HL-60 (cell line): ENCODE measurements around the gene NRXN3.

Experiments used
- GABPA ChIP-seq: IDR thresholded peaks from 2 replicates; pipeline ENCODE4 v1.6.1; 2012; ENCODE audit warnings: low read depth
- POLR2AphosphoS5 ChIP-seq: IDR thresholded peaks from 2 replicates; pipeline ENCODE4 v1.6.1; 2012; ENCODE audit warnings: low read depth
- SPI1 ChIP-seq: IDR thresholded peaks from 2 replicates; pipeline ENCODE4 v1.6.1; 2012; ENCODE audit warnings: low read depth, mild to moderate bottlenecking, borderline replicate concordance
- TF ChIP-seq, protein P1 (sequence below): IDR thresholded peaks from one replicate; pipeline ENCODE4 v1.5.1; 2011; ENCODE audit warnings: low read length, control low read depth, inconsistent platforms; ENCODE audit not compliant: insufficient read depth
- TF ChIP-seq, protein P2 (sequence below): IDR thresholded peaks from 2 replicates; pipeline ENCODE4 v1.6.1; 2012; ENCODE audit warnings: low read depth; ENCODE audit not compliant: insufficient replicate concordance

DNA sequence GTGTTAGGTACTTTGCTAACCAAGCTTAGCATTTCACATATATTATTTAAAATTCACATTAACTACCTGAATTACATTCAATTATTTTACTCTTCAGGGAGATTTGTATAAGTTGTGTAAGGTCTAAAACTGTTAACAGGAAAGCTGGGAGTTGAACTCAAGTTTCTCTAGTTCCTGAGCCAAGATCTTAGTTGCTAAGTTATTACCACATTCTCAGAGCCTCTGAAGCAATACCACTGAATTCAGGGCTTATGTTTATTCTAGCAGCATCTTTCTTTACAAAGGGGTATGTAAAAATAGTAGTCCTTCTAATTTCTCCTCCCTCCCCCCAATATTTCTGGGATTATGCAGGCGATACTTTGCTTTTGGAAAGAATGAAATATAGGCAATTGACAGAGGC lies 1254.3 kb downstream of the NRXN3 start:
- TF ChIP-seq, protein P1, sequence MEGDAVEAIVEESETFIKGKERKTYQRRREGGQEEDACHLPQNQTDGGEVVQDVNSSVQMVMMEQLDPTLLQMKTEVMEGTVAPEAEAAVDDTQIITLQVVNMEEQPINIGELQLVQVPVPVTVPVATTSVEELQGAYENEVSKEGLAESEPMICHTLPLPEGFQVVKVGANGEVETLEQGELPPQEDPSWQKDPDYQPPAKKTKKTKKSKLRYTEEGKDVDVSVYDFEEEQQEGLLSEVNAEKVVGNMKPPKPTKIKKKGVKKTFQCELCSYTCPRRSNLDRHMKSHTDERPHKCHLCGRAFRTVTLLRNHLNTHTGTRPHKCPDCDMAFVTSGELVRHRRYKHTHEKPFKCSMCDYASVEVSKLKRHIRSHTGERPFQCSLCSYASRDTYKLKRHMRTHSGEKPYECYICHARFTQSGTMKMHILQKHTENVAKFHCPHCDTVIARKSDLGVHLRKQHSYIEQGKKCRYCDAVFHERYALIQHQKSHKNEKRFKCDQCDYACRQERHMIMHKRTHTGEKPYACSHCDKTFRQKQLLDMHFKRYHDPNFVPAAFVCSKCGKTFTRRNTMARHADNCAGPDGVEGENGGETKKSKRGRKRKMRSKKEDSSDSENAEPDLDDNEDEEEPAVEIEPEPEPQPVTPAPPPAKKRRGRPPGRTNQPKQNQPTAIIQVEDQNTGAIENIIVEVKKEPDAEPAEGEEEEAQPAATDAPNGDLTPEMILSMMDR: no peak
- TF ChIP-seq POLR2AphosphoS5: no peak
- TF ChIP-seq GABPA: no peak
- TF ChIP-seq, protein P2, sequence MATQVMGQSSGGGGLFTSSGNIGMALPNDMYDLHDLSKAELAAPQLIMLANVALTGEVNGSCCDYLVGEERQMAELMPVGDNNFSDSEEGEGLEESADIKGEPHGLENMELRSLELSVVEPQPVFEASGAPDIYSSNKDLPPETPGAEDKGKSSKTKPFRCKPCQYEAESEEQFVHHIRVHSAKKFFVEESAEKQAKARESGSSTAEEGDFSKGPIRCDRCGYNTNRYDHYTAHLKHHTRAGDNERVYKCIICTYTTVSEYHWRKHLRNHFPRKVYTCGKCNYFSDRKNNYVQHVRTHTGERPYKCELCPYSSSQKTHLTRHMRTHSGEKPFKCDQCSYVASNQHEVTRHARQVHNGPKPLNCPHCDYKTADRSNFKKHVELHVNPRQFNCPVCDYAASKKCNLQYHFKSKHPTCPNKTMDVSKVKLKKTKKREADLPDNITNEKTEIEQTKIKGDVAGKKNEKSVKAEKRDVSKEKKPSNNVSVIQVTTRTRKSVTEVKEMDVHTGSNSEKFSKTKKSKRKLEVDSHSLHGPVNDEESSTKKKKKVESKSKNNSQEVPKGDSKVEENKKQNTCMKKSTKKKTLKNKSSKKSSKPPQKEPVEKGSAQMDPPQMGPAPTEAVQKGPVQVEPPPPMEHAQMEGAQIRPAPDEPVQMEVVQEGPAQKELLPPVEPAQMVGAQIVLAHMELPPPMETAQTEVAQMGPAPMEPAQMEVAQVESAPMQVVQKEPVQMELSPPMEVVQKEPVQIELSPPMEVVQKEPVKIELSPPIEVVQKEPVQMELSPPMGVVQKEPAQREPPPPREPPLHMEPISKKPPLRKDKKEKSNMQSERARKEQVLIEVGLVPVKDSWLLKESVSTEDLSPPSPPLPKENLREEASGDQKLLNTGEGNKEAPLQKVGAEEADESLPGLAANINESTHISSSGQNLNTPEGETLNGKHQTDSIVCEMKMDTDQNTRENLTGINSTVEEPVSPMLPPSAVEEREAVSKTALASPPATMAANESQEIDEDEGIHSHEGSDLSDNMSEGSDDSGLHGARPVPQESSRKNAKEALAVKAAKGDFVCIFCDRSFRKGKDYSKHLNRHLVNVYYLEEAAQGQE: no peak
- no peak for TF ChIP-seq SPI1
